ENCODE measurements around the gene TM4SF4.
"Not testable (repeated sequence)": the region's sequence is repeated elsewhere in the genome, so short reads cannot be mapped to it uniquely, and the experiment has no call there.

The TM4SF4 gene

DNA sequence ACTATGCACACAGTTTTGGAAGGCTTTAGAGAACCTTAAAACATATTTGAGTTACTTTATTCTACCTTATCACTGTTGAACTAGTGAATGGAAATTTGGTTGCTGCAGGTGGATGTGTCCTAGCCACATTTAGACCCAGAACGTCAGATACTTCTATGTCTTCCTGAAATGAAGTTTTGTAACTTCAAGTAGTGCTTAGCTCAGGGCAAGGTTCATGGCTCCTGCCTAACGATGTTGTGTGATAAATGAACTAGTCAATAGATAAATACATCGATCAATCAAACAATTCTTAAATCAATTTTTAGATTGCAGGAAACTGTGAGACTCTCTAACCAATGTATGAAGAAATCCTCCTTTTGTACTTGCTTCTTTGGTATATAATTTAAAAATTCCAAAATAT lies 37.2 kb upstream of the TM4SF4 start:
- no peak overlapping the region for H3K4me3 ChIP-seq (ENCODE audit: low read length)
- DNase-seq (ENCODE audit: low read depth) = no peak
- TF ChIP-seq CTCF (conservative IDR thresholded peaks at IDR 0.05; ENCODE audit: low read length) = no peak

DNA sequence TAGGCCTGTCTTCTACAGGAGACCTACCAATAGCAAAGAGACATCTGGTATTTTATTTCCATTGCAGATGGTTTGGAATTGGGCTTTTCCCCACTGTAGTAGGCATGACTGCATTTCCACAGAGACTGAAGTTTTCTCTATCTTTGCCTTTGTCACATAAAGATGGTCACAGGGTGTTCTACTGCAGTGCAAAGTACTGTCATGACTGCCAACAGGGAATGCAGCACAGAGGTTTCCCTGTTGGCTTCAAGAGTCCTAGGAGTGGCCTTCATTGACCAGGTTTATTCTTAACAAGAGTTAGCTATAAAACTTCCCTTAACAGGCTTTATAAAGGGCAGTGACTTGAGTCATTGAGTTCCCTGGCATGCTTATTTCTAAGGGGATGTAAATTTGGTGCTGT lies 36.8 kb upstream of the TM4SF4 start:
- no peak for DNase-seq (ENCODE audit: low read depth)
- no peak for TF ChIP-seq CTCF (conservative IDR thresholded peaks at IDR 0.05; ENCODE audit: low read length)
- no peak overlapping the region for H3K4me3 ChIP-seq (ENCODE audit: low read length)

GRCh38 chr3:149438981-149439380 lies 35.5 kb upstream of the TM4SF4 start:
- no peak overlapping the region for H3K4me3 ChIP-seq (ENCODE audit: low read length)
- no peak for DNase-seq (ENCODE audit: low read depth)
- TF ChIP-seq CTCF (conservative IDR thresholded peaks at IDR 0.05; ENCODE audit: low read length) = no peak

GRCh38 chr3:149441642-149442041 lies 32.9 kb upstream of the TM4SF4 start:
- no peak for DNase-seq (ENCODE audit: low read depth)
- H3K4me3 ChIP-seq (ENCODE audit: low read length) = no peak overlapping the region
- no peak for TF ChIP-seq CTCF (conservative IDR thresholded peaks at IDR 0.05; ENCODE audit: low read length)

DNA sequence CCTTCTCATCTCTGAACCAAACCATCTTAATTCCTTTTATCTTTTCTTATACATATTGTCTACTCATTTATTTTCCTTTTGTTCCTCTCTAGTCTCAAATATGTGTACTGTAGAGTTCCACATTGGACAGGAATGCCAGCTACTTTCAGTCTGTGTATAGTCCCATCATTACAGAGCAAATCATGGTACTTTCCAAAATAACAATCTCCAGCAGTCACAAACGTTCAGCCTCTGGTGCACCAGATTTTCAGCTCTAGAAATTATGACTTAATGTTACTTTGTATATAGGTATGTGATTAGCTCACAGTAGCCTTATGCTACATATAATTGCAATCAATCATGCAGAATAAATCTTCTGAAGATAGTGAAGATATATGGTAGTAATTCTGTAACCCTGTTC lies 32.5 kb upstream of the TM4SF4 start:
- no peak for TF ChIP-seq CTCF (conservative IDR thresholded peaks at IDR 0.05; ENCODE audit: low read length)
- peak; percentile 34 for DNase-seq (ENCODE audit: low read depth)
- no peak overlapping the region for H3K4me3 ChIP-seq (ENCODE audit: low read length)

DNA sequence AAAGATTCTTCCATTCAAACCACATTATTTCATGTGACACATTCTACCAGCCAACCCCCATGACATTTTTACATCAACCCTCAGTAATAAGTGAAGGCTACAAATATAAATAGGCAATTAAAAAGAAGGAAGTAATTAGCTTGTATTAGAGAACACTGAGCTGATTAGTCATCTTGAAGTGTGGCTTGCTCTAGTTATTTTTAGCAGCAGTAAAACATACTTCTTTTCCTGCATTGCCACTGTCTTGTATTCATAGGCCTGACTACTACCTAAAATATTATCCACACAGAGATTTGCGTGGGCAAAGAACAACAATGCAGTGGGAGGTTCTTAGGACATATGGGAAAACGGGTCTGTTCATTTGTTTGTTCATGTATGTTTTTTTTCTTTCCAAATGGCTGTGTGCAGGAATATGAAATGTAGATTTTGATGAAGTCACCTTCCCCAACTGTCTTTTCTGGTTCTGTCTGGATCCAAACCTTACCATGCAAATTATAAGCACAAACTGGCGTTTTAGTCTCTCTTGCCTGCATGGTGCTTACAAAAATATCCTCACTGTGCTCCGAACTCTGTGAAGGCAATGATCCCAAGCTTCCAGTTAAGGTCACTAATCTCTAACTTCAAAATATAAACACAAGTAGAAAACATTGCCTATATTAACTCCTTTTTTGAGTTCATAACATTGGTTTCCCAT lies 31.5 kb upstream of the TM4SF4 start:
- DNase-seq (ENCODE audit: low read depth) = peak; percentile 81
- no peak overlapping the region for H3K4me3 ChIP-seq (ENCODE audit: low read length)
- TF ChIP-seq CTCF (conservative IDR thresholded peaks at IDR 0.05; ENCODE audit: low read length) = no peak

DNA sequence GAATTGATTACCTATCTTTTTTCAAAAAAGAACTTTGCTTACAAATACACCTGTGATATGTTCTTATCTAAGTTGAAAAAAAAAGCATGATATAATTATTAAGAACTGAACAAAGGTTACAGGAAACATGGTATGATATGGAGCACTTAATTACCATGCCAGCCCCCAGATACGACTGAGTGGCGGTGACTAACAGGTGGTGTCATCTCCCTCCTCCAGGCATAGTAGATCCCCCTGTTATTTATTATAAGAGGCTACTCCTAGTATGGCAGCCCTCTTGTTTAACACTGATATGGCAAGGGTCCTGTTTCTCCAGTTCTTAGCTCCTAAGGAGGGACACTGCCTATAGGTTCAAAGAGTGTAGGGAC lies 31.0 kb upstream of the TM4SF4 start:
- DNase-seq (ENCODE audit: low read depth) = no peak
- no peak overlapping the region for H3K4me3 ChIP-seq (ENCODE audit: low read length)
- no peak for TF ChIP-seq CTCF (conservative IDR thresholded peaks at IDR 0.05; ENCODE audit: low read length)

GRCh38 chr3:149444867-149445266 lies 29.6 kb upstream of the TM4SF4 start:
- DNase-seq (ENCODE audit: low read depth); H3K4me3 ChIP-seq (ENCODE audit: low read length): not testable (repeated sequence)
